T47D (cell line): ENCODE measurements around the gene BRIP1.
A peak's percentile ranks its signal among the peaks of the same experiment; 100 is the strongest.
"Not testable (repeated sequence)": the region's sequence is repeated elsewhere in the genome, so short reads cannot be mapped to it uniquely, and the experiment has no call there.

Source experiments
- DNase-seq, 2 experiments: peaks; one replicate each; pipeline versions ENCODE4 v3.0.0 to v3.0.0-alpha.2; 2011 to 2012; ENCODE audit warnings: low read depth in 1 of 2, low spot score in 1 of 2
- JUND ChIP-seq: IDR thresholded peaks from 2 replicates; pipeline ENCODE4 v1.6.1; 2012; ENCODE audit warnings: low read depth
- in situ Hi-C: cut with HindIII; loops from 2 replicates; pipeline ENCODE4 v1.10.0; 2016; ENCODE audit warnings: low sequenced_read_pairs, low pct_unique_long_range_greater_than_20kb

BRIP1 gene

DNA sequence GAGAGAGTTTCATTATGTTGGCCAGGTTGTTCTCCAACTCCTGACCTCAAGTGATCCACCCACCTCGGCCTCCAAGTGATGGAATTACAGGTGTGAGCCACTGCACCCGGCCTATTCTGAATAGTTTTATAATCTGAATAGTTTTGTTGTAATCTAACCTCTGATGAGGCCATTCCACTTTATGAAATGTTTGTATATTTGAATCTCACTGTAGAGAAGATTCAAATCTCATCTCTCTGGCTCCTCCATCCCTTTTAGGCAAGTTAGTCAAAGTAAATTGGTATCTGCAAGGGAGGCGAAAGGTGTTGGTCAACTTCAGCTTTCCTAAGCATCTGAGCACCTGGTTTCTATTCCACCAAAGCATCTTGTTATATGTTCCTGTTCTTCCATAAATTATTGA lies 131.2 kb downstream of the BRIP1 start:
- no peak for DNase-seq
- TF ChIP-seq JUND, result no peak
- in situ Hi-C loops, result no loop called here

DNA sequence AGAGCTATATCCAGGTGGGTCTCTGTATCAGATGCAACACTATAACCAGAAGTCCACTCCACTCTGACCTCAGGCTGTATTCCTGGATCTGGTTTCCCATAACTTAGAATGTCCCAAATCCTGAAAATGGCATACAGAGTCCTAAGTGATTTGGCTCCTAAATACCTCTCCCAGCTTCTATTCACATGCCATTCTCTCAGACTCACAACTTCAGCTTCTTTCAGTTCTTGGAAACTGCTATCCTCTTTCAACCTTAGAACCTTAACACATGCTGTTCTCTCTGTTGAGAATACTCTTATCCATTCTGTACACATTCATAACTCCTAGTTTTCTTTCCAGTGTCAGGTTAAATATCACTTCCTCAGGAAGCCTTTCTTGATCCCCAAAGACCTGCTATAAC lies 132.0 kb downstream of the BRIP1 start:
- DNase-seq, result no peak

DNA sequence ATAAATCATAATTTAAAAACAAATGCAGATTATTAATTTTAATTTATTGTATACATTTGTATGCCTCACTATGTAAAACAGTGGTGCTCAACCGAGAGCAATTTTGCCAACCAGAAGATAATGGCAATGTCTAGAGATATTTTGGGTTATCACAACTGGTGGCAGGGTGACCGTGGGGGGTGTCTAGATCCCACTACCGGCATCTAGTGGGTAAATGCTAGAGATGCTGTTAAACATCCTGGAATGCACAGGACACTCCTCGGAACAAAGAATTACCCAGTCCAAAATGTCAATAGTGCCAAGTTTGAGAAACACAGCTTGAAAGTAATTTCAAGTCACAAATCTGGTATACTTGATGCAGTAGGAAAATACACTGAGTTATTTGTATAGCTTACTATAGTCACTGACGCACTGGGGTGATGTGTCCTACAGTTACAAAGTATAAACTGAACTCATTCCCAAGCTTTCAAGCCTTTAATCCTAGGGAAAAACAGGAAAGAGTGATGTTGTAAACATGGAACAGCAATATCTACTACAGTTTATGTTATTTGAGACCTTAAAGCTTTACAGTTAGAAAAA lies 133.5 kb downstream of the BRIP1 start:
- DNase-seq, result no peak
- in situ Hi-C loops, result no loop called here
- no peak for TF ChIP-seq JUND

More for the DNA sequence above, 132.0 kb downstream of the BRIP1 start:
- TF ChIP-seq JUND, result no peak
- in situ Hi-C loops, result no loop called here

DNA sequence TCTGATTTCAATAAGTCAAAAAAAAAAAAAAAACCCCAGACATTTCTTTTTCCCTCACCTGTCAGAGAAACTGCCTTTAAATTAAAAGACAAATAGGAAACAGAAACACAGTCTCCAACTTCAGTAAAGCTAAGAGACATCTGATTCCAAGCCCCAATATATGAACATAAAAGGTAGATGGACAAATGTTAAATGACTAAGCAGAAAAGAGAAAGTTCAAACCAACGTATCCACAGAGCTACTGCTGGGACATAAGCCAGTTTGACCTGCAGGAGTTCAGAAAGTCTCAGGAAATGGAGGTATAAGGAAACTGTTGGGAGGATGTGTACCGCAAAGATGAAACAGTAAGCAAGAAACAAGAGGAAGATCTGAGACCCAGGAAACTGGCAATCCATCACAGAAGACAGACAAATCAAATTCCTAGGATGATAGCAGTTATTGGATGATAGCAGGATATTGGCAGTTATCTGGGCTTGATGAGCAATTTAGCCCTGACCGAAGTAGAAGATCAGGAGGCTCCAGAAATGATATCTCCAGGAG lies 135.0 kb downstream of the BRIP1 start:
- in situ Hi-C loops, result no loop called here
- TF ChIP-seq JUND, result no peak
- no peak for DNase-seq

DNA sequence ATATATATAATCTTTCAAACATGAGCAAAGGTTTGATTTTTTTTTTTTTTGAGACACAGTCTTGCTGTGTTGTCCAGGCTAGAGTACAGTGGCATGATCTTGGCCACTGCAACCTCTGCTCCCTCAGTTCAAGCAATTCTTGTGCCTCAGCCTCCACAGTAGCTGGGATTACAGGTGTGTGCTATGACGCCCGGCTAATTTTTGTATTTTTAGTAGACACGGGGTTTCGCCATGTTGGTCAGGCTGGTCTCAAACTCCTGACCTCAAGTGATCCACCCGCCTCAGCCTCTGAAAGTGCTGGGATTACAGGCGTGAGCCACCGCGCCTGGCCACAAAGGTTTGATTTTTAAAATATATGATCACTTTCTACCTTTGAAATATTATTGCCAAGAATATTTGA lies 135.5 kb downstream of the BRIP1 start:
- in situ Hi-C loops, DNase-seq: not testable (repeated sequence)

DNA sequence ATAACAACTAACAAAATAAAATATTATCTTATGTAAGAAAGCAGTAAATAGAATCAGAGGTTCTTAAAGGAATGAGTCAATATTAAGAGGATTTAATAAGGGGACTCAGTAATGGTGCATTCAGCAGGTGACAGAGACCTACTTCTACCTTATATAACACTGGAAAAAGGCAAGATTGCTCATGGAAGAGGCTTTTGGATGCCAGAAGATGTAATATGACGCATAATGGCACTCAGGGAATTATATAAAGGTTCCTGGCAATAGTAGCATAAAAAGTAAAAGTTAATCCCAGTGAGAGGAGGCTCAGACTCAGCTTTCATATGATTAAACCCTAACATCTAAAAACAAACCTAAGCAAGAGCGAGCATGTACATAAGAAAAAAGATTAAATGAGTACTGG lies 136.4 kb downstream of the BRIP1 start:
- no peak for TF ChIP-seq JUND
- no peak for DNase-seq
- in situ Hi-C loops, result no loop called here

DNA sequence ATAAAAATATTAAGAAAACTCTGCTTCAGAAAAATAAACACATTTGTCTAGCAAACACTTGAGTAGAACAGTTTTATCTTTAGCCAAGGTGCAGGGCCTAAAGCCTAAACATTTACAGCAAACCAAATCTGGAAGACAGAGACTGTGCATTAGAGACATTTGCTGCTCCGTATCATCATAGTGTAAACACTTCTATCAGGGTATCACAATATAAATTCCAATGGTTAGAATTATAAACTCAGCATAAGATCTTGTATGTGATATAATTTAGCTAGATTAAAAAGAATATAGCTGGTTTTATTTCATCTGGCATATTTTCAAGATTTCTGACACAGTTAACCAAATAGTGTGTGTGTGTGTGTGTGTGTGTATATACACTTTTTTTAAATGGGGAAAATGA lies 138.6 kb downstream of the BRIP1 start:
- no peak for TF ChIP-seq JUND
- in situ Hi-C loops, result no loop called here
- no peak for DNase-seq

DNA sequence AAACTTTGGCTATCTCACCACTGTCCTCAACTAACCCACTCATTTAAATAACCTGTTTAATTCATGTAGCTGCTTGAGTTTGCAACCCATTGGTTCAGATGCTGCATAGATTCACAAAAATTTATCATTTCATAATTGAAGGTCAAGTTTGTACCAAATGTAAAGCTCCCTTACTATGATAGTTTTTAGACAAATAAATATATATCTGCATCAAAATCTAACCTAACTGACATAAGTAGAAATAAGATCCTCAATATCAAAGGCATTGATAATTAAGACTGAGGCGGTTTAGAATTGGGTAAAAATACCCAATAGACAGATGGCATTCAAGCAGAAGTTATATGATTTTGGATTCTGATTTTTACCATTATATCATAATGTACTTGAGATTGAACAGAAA lies 139.4 kb downstream of the BRIP1 start:
- DNase-seq, result no peak
- in situ Hi-C loops, result no loop called here
- TF ChIP-seq JUND, result no peak

DNA sequence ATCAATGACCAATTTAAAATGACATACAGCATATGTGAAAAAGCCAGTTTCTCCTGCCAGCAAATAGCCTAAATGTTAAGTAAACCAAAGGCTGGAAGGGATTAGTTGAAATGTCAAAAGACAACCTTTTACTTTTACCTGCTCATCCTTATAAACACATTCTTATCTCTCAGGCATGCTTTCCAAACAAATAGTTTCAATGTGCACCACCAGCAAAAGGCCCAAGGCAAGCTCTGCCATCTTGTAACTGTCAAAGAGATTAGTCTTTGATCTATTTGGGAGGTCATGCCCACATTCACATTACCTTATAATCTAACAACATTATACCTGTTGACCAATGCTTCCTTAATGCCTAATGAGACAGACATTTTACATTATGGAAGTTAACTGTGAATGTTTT lies 140.1 kb downstream of the BRIP1 start:
- in situ Hi-C loops, result no loop called here
- peak in 1 of 2 experiments; percentile 64 for DNase-seq
- TF ChIP-seq JUND, result peak; percentile 24; the same call in 1 of the 2 replicates

DNA sequence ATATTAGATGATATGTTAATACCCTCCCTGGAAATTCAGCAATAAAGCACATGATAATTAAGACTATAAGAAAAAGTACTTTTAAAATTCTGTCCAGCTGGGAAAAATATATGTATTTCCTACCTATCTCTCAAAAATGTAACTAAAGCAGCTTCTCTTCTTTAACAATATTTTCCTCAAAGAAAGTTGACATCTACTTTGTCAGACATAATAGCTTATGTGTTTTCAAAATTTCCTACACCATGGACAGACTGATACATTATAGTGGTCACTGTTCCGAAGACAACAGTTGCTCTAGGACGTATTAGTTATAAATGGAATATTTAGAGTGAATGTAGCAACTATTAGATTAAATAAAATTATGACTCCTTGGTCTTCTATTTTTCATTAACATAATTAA lies 140.9 kb downstream of the BRIP1 start:
- in situ Hi-C loops, result no loop called here

DNA sequence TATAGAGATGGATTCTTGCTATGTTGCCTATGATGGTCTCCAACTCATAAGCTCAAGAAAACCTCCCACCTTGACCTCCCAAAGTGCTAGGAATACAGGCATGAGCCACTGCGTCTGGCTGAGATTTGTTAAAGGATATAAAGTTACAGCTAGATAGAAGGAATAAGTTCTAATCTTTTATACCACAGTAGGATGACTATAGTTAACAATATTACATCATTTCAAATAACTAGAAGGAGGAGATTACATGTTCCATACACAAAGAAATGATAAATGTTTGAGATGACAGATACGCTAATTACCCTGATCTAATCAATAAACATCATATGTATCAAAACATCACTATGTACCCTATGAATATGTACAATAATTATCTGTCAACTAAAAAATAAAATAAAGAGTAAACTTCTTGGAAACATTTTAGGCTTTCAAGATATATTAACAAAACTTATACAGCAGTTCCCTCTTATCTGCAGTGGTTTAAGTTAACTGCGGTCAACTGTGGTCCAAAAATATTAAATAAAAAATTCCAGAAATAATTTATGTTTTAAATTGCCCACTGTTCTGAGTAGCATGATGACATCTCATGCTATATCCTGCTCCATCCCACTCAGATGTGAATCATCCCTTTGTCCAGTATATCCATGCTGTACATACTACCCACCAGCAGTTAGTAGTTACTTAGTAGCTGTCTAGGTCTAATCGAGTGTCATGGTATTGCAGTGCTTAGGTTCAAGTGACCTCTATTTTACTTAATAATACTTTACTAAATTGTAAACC lies 143.1 kb downstream of the BRIP1 start:
- in situ Hi-C loops, result no loop called here
- no peak for DNase-seq
- TF ChIP-seq JUND, result no peak

More for the DNA sequence above, 140.9 kb downstream of the BRIP1 start:
- no peak for DNase-seq
- TF ChIP-seq JUND, result no peak

DNA sequence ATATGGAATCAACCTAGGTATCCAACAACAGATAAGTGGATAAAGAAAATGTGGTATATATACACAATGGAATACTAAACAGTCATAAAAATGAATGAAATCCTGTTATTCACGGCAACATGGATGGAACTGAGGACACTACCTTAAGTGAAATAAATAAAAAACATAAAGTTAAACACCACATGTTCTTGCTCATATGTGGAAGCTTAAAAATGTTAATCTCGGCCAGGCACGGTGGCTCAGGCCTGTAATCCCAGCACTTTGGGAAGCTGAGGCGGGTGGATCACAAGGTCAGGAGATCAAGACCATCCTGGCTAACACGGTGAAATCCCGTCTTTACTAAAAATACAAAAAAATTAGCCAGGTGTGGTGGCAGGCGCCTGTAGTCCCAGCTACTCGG lies 144.1 kb downstream of the BRIP1 start:
- in situ Hi-C loops, result not testable (repeated sequence)

DNA sequence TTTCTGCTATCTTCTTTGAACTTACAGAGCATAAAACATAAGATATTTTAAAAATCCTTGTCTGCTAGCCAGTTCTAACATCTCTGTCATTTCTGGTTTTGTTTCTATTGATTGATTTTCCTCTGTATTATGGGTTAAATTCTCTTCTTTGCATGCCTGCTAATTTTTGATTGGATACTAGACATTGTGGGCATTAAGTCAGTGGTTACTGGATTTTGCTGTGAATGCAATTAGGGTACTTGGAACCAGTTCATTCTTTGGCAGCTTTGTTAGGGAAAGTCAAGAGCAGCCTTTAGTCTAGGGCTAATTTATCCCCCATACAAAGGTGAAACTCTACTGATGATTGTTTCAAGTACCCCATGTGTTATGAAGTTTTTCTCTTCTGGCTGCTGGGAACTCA lies 145.3 kb downstream of the BRIP1 start:
- DNase-seq, result no peak
- TF ChIP-seq JUND, result no peak
- in situ Hi-C loops, result no loop called here

More for the DNA sequence above, 144.1 kb downstream of the BRIP1 start:
- not testable (repeated sequence) for DNase-seq

DNA sequence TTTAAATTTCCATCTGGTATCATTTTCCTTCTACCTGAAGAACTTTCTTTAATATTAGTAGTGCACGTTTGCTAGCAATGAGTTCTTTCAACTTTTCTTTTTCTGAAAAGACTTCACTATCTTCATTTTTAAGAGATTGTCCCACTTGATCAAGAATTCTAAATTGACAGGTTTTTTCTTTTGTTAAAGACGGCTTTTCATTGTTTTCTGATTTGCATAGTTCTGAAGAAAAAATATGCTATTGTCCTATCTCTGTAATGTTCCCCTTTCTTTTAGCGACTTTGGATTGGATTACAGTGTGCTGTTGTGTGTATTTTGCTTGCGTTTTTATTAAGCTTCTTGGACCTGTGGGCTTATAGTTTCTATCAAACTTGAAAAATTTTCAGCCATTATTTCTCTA lies 146.0 kb downstream of the BRIP1 start:
- in situ Hi-C loops, result no loop called here
- no peak for TF ChIP-seq JUND
- DNase-seq, result no peak
